K562 (cell line): ENCODE results near the gene VIM. TPM values are rescaled to one million over a fixed set of nuclear protein-coding genes. Genes with fewer than 3 reads are reported as not detected.

Experiments
- ARHGAP35 ChIP-seq: fragments of 450-650 bp; IDR thresholded peaks from 2 replicates; pipeline ENCODE4 v1.6.1; 2018; ENCODE audit not compliant: partially characterized antibody
- ATF1 ChIP-seq, 2 experiments: fragments of 450-650 bp in 1 of 2; IDR thresholded peaks; 2 replicates each; pipeline ENCODE4 v1.6.1; 2016; ENCODE audit warnings: missing compliant biosample characterization in 1 of 2, missing genetic modification characterization in 1 of 2
- BHLHE40 ChIP-seq: IDR thresholded peaks from 2 replicates; pipeline ENCODE4 v1.6.1; 2011; ENCODE audit warnings: low read length, improper control_type of control experiment
- BRF2 ChIP-seq: IDR thresholded peaks from 3 replicates; pipeline ENCODE4 v1.6.1; 2011; ENCODE audit warnings: borderline replicate concordance, mild to moderate bottlenecking; ENCODE audit not compliant: insufficient read length, insufficient read depth
- CREB5 ChIP-seq: fragments of 250-450 bp; sonication (Bioruptor Pico); IDR thresholded peaks from 2 replicates; pipeline ENCODE4 v1.5.0; 2020; ENCODE audit warnings: mild to moderate bottlenecking
- CTCFL ChIP-seq: IDR thresholded peaks from 2 replicates; pipeline ENCODE4 v1.6.1; 2011; ENCODE audit warnings: borderline replicate concordance, low read depth, mild to moderate bottlenecking, moderate library complexity, low read length; ENCODE audit not compliant: insufficient read depth, poor library complexity, severe bottlenecking
- CXXC5 ChIP-seq: fragments of 250-450 bp; sonication (Bioruptor Pico); IDR thresholded peaks from 2 replicates; pipeline ENCODE4 v1.8.0; 2022; ENCODE audit warnings: inconsistent platforms, mild to moderate bottlenecking, moderate library complexity
- E2F3 ChIP-seq: fragments of 250-450 bp; sonication (Bioruptor Pico); IDR thresholded peaks from 2 replicates; pipeline ENCODE4 v1.4.0; 2020; ENCODE audit warnings: mild to moderate bottlenecking
- HIVEP1 ChIP-seq: fragments of 250-450 bp; sonication (Bioruptor Pico); IDR thresholded peaks from 2 replicates; pipeline ENCODE4 v1.4.0; 2020; ENCODE audit warnings: mild to moderate bottlenecking
- HMBOX1 ChIP-seq: sonication (generic); IDR thresholded peaks from 2 replicates; pipeline ENCODE4 v1.6.1; 2016
- MYC ChIP-seq, 2 experiments: fragments of 250-450 bp in 1 of 2; sonication (Bioruptor Pico) in 1 of 2; IDR thresholded peaks; 2 replicates each; pipeline versions ENCODE4 v1.5.1 to v1.6.1; 2012 to 2021; ENCODE audit warnings: low read depth in 2 of 2, borderline replicate concordance in 1 of 2, improper control_type of control experiment in 1 of 2, low read length in 1 of 2, mild to moderate bottlenecking in 1 of 2, moderate library complexity in 1 of 2
- NEUROD1 ChIP-seq: fragments of 150-350 bp; IDR thresholded peaks from 2 replicates; pipeline ENCODE4 v1.6.1; 2014; ENCODE audit warnings: borderline replicate concordance, low read length, low read depth; ENCODE audit not compliant: partially characterized antibody
- PML ChIP-seq: IDR thresholded peaks from 2 replicates; pipeline ENCODE4 v1.6.1; 2012; ENCODE audit warnings: low read length, inconsistent platforms
- RAD21 ChIP-seq, 2 experiments: fragments of 250-450 bp in 1 of 2; fragments of 450-650 bp in 1 of 2; sonication (Bioruptor Pico) in 1 of 2; formaldehyde crosslinking in 1 of 2; IDR thresholded peaks in 1 of 2; conservative IDR thresholded peaks in 1 of 2; 2 replicates each; pipeline versions ENCODE4 v1.4.0 to v1.8.0; 2020 to 2022; ENCODE audit warnings: mild to moderate bottlenecking in 2 of 2, moderate library complexity in 1 of 2
- SMAD1 ChIP-seq: fragments of 150-350 bp; IDR thresholded peaks from 2 replicates; pipeline ENCODE4 v1.6.1; 2014; ENCODE audit warnings: low read length, low read depth; ENCODE audit not compliant: partially characterized antibody
- SMARCB1 ChIP-seq: IDR thresholded peaks from 2 replicates; pipeline ENCODE4 v1.6.1; 2011; ENCODE audit warnings: improper control_type of control experiment, low read depth; ENCODE audit not compliant: insufficient read length
- STAT5A ChIP-seq: IDR thresholded peaks from 2 replicates; pipeline ENCODE4 v1.6.1; 2012; ENCODE audit warnings: low read length, inconsistent platforms, borderline replicate concordance
- ZBTB34 ChIP-seq: fragments of 250-450 bp; sonication (Bioruptor Pico); IDR thresholded peaks from 2 replicates; pipeline ENCODE4 v1.8.0; 2021; ENCODE audit warnings: mild to moderate bottlenecking, moderate library complexity
- ZNF77 ChIP-seq: fragments of 250-450 bp; sonication (Bioruptor Pico); IDR thresholded peaks from 2 replicates; pipeline ENCODE4 v1.5.0; 2020
- polyA plus RNA-seq, 8 experiments: library from polyadenylated mRNA; depleted of rRNA in 4 of 8; stranded (reverse) in 5 of 8; unstranded in 3 of 8; fragments of >200 nt; fragmentation: Nextera tagmentation in 2 of 8; fragmentation: Illumina TruSeq in 1 of 8; extraction: Ambion mirVana in 2 of 8; extraction: Trizol in 1 of 8; gene quantifications; 2 replicates each; pipeline versions ENCODE4 v1.2.1 to v1.2.3, GENCODE V29; 2011 to 2014; ENCODE audit warnings: inconsistent platforms in 1 of 8, missing spikeins in 1 of 8
- total RNA-seq, 7 experiments: library from RNA; depleted of rRNA in 6 of 7; stranded (reverse); fragments of >200 nt in 6 of 7; fragmentation: Illumina TruSeq in 2 of 7; extraction: Trizol in 2 of 7; gene quantifications; 2 replicates each; pipeline versions ENCODE4 v1.2.1 to v1.2.3, GENCODE V29; 2011 to 2021; ENCODE audit warnings: low replicate concordance in 1 of 7

VIM gene
- total and polyA plus RNA-seq, 9 of the 15 experiments (the other 6 are each of a cell fraction or from before 2014, with no cell fraction given), result 86.0 to 621 (median 383) TPM

- TF ChIP-seq HMBOX1 (peak; percentile 83), BRF2 (no peak), HIVEP1 (peak; percentile 73; the same call in 1 of the 2 replicates), STAT5A (peak; percentile 63), ARHGAP35 (no peak), SMAD1 (peak; percentile 39), ZBTB34 (CRISPR knock-in tag) (no peak), CXXC5 (peak; percentile 85), CTCFL (no peak), MYC (IDR thresholded peaks at IDR 0.05; ENCODE audit: low read depth, low read length) (peak; percentile 7), MYC (CRISPR knock-in tag; IDR thresholded peaks at IDR 0.05; ENCODE audit: borderline replicate concordance, low read depth) (no peak), ATF1 (CRISPR knock-in tag; IDR thresholded peaks at IDR 0.05) (no peak), ATF1 (tag; IDR thresholded peaks at IDR 0.05) (peak; percentile 74), E2F3 (CRISPR knock-in tag) (peak; percentile 63), CREB5 (no peak), RAD21 (CRISPR knock-in tag; conservative IDR thresholded peaks at IDR 0.05 in 1 of 2, IDR thresholded peaks at IDR 0.05 in 1 of 2) (peak in 1 of 2 experiments; percentile 14; a peak in 1 of 4 replicates), SMARCB1 (no peak), ZNF77 (CRISPR knock-in tag) (no peak), PML (no peak; the same call in 1 of the 2 replicates), BHLHE40 (no peak; the same call in 1 of the 2 replicates), NEUROD1 (peak; percentile 88)
These were observed at the start of gene VIM (continued) for GRCh38 chr10:17228091-17229015.
